Suppressor macrophage (primary cell): Measurements from ENCODE around the gene TNFRSF6B.
A peak's percentile ranks its signal among the peaks of the same experiment; 100 is the strongest.

Source experiments
- DNase-seq, 4 experiments: peaks; one replicate each; pipeline ENCODE4 v3.0.0-alpha.2; 2020 to 2022

Gene TNFRSF6B

DNA sequence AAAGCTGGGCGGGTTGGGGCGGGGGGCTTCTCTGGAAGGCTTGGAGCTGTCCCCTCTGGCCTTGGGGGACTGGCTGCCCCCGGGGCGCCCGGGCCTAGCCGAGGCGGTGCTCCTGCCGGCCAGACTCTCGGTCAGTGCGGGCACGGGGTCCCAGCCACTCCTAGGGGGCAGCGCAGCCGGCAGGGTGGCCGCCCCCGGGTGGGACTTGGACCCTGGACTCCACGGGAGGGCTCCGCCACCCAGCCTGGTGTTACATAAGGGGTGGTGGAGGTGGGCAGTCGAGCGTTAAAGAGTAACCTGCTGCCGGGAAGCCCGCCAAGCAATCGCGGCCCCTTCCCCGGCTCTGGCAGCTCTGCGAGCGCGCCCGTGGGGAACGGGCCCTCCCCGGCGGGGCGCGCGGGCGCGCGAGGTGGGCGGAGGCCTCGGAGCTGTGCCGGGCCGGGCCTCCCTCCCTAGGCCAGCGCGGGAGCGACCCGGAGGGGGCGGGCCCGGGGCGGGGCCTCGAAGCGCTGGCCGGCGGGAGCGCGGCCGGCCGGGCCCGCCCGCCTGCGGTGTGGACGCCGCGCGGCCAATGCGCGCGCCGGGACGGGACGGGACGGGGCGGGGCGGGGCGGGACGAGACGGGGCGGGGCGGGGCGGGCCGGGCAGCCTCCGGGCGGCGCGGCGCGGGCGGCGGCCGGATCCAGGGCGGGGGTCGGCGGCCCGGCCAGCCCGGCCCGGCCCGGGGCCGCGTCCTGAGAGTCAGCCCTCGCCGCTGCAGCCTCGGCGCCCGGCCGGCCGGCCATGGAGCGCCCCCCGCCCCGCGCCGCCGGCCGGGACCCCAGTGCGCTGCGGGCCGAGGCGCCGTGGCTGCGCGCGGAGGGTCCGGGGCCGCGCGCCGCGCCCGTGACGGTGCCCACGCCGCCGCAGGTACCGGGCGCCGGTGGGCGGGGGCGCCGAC lies 42.9 kb downstream of the TNFRSF6B start, which contains the start of gene SLC2A4RG:
SLC2A4RG (plus strand) TSS at position 647 of the 940 bp plus-strand sequence; CDS start at position 784, 137 bp downstream.
- peak; percentile 89 to 97 (median 94) for DNase-seq

DNA sequence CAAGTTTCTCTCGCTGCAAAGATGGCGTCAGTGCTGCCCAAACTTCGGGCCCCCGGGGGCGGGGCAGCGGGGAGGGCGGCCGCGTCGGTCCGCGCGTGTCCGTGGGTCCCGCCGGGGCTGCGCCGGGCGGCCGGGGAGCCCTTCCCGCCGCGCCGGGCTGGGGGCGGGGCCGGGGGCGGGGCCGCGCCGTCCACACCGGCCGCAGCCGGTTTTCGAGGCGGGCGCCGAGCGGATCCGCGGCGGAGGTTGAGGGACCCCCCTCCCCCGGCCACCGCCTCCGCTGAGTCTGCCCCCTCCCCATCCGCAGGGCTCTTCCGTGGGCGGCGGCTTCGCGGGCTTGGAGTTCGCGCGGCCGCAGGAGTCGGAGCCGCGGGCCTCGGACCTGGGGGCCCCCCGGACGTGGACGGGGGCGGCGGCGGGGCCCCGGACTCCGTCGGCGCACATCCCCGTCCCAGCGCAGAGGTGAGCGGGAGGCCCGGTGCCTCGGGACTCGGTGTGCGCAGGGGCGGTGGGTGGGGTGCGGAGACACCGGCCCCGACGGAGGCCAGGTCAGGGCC lies 43.7 kb downstream of the TNFRSF6B start:
- peak in 3 of 4 experiments; percentile 30 to 69 (median 60) for DNase-seq

DNA sequence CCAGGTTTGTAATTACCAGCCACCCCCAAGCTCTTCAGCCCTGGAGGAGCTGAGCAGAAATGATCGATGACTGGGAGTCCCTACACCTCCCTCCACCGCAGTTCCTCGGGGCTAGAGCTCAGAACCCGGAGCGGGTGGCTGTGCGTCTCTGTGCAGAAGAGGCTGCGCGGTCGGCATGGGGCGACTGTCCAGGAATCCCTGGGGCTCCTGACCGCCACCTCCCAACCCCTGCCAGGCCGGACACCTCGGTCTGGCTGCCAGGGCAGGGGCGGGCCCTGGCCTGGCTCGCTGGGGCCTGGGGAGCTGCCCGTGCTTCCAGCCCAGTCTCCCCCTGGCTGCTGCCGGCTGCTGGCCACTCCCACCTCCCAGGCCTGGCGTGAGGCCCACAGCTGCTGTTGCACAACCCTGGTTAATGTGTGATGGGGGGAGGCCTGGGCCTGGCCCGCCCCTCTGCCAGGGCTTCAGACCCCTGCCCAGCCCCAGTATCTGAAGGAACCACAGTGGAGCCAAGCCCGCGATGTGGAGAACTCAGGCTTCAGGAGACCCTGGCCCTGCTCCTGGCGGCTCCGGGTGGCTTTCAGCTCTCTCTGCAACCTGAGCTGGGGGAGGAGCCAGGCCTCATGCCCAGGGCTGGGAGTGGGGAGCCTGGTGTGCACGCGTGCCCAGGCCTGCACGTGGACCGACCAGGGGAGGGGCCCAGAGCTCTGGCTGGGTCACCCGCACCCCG lies 44.3 kb downstream of the TNFRSF6B start:
- DNase-seq, result peak; percentile 64 to 83 (median 74)

DNA sequence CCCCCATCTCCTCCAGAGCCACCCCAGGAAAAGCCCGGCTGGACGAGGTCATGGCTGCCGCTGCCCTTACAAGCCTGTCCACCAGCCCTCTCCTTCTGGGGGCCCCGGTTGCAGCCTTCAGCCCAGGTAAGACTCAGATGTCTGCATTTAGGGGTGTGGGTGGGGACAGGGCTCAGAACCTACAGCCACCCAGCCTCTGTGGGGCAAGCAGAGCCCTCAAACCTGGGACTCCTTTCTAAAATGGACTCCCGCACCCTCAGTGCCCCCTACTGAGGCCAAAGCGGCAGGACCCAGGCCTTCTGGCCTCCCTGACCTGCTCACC lies 44.9 kb downstream of the TNFRSF6B start:
- DNase-seq, result no peak

DNA sequence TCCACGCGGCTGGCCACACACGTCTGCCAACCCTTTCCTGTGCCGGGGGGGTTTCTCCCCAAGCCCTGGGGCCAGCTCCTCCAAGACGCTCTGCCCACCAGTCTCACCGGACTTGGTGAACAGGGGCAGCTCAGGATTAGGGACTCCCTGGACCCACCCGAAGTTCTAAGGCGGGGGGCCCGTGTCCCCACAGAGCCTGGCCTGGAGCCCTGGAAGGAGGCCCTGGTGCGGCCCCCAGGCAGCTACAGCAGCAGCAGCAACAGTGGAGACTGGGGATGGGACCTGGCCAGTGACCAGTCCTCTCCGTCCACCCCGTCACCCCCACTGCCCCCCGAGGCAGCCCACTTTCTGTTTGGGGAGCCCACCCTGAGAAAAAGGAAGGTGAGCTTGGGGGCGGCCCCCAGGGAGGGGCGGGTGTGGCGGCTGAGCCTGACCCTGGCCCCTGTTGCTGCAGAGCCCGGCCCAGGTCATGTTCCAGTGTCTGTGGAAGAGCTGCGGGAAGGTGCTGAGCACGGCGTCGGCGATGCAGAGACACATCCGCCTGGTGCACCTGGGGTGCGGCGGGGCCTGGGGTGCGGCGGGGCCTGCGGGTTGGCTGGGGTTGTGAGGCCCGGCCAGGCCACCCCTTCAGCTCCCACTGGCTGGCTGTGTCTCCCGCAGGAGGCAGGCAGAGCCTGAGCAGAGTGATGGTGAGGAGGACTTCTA lies 45.4 kb downstream of the TNFRSF6B start:
- no peak for DNase-seq

DNA sequence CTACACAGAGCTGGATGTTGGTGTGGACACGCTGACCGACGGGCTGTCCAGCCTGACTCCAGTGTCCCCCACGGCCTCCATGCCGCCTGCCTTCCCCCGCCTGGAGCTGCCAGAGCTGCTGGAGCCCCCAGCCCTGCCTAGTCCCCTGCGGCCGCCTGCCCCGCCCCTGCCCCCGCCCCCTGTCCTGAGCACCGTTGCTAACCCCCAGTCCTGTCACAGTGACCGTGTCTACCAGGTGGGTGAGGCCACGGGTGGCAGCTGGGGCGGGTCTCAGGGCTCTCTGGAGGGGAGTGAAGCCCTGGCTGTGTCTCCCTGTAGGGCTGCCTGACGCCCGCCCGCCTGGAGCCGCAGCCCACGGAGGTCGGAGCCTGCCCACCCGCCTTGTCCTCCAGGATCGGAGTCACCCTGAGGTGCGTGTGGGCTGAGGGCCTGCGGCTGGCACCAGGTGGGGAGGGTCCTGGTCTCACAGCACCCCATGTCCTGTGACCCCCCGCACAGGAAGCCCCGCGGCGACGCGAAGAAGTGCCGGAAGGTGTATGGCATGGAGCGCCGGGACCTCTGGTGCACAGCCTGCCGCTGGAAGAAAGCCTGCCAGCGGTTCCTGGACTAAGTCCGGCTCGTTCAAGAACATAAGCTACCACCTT lies 46.1 kb downstream of the TNFRSF6B start:
- no peak for DNase-seq

DNA sequence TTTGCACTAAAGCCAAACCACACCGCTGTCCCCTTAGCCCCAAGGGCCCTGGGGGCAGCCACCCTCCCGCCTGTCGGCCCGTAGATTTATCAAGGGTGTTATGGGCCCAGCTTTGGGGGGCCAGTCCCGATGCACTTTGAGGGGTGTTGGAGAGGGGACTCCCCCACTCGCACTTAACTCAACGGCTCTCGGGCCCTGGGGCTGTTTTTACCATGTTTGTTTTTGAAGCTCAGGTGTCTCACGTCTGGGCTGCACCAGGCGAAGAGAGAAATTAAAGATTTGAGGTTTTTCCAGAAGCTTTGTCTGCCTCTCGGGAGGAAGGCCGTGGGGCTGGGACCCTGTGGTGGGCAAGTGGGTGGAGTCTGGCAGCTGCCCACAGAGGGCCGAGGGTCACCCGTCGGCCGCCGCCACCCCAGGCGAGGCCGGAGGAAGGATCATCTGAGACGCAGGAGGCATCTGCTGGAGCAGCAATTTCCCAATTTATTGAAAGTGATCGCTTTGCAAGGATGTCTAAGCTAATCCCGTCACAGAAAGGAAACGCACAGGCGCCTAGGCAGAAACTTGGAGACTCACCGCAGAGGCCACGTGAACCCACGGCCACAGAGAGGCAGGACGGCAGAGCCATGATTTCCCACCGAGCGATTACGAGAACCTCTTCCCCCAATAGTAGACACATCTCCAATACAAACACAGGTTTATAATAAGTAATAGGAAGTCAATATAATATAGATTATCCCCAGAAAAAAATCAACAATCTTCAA lies 46.9 kb downstream of the TNFRSF6B start:
- DNase-seq, result no peak

DNA sequence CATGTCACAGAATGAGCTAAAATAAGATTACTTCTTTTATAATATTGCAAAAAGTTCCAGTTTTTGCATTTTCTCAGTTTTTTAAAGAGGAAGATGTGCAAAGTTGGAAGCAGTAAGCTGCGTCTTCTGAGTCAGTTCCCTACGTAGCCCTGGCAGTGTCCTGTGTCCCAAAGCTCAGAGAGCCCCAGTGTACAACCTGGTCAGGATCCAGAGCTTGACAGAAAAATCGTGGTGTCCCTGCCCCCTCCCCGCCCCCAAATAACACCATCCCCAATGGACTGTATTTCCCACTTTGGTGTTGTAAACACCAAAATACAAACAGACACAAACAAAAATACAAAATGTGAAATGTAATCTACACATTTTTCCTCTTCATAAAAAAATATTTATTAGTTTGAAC lies 47.7 kb downstream of the TNFRSF6B start:
- no peak for DNase-seq

DNA sequence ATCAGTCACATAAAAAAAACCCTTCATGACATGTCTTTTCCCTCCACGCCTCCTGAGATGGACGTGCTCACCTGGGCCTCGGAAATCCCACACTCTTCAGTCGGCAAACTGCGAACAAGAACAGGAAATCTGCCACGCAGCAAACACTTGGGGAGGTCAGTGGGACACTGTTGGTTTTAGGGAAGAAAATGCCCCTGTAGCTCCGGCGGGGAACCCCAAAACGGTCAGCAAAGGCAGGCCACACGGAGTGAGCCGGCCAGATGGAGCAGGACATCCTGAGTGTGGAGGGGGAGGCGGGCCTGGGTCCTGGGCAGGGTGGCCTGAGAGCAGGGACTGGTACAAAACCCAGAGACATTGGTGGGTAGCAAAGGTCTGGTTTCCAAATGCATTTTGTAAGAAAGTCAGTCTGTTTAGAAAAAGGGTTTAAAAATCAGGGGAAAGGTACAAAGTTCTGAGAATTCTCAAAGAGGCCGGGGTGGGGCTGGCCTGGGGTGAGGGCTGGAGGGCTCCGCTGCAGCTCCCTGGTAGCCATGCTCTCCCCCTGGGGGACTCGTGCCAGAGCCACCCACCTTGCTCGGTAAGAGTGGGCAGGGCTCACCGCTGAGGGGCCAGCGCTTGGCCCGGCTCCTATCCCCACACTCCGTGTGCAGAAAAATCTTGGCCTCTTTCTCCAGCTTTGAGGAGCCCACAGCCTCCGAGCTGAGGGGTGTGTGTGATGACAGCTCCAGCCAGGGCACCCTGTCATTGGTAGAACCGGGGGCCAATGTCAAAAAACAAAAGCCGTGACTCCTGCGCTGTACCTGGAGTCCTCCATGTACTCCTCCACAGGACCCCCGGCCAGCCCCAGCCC lies 48.3 kb downstream of the TNFRSF6B start:
- no peak for DNase-seq

DNA sequence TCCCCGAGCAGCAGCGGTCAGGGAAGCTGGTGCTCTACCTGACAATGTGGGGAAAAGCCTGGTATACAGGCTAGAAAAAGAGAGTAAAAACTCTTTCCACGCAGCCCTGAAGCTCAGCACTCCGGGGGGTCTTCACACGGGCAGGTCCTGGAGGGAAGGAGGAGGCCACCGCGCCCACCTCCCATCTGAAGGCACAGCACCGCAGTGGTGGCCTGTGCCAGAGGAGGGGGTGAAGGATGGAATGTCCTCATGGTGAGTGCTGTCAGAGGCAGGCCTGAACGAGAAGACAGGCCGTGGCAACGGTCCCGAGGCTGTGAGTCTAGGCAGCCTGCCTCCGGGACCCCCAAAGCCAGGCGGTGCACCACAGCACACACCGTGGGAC lies 49.0 kb downstream of the TNFRSF6B start:
- DNase-seq, result no peak

DNA sequence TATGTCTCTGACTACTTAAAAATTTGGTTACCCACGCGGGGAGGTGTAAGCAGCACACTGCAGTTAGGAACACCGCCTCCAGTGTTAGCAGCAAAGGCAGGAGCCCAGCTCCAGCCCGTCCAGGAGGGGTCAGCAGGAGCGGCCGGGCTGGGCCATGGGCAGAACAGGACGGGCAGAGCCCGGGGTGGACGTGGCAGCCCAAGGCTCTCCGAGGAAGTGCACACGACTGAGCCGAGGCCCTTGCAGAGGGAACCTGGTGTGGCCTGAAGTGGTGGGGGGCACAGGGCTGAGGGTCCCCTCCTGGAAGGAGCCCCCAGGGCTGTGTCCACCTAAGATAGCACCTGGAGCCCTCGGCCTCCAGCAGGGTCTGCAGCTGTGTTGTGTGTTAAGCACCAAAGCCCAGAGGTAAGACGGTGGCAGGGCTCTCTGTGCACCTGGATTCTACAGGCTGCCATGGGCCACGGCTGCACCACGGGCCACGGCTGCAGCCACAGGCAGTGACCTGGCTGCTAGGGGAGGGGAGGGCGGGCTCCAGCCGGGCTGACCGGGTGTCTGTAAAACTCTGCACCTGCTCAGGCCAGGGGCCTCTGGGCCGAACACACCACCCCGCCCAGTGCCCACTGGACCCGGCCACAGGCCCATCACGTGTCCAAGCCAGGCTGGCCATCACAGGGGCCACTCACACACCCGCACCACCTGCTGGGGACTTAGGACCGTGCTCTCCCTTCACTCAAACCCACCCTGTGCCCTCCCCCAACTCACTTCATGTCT lies 49.7 kb downstream of the TNFRSF6B start:
- no peak for DNase-seq

DNA sequence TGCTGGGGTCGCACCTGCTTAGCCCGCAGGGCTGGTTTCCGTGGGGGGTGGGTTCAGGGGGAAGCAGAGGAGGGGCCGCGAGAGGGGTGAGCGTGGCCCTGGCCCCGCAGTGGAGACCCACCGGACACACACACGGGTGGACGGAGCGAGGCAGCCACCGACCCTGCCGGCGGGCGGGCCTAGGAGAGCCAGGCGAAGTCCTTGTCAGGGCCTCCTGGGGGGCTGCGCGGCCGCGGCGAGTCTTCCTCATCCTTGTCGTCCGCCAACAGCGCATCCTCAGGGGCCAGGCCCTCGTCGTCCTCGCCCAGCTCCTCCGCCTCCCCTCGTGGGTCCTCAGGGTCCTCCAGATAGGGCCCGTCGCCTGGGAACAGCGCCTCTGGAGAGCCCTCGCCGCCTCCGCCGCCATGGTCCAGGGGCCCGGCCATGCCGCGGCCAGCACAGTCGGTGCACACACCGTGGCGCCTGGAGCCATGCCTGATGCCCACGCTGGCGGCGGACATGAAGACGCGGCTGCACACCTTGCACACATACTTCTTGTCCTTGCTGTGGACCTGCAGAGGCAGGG lies 50.4 kb downstream of the TNFRSF6B start:
- no peak for DNase-seq

DNA sequence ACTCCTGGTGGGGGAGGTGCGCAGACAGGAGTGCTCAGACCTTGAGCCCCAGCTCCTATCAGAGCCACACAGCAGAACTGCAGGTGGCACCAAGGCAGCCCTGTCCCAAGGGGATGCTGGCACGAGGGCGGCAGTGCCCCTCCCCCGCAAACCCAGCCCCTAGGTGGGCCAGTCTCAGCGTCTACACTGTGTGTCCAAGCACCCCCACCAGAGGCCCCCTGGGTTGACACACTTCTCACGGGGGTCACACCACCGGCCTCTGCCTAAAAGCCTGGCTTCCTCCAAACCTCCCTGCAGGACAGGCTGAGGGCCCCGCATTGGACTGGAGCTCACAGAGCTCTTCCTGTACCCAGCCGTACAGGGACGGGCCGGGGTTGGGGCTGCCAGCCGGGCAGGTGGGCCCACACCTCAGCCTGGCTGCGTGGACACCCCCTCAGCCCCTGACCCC lies 51.2 kb downstream of the TNFRSF6B start:
- no peak for DNase-seq
